ENCODE measurements around the gene EXOSC7. TPM values are rescaled to one million over a fixed set of nuclear protein-coding genes. Genes with fewer than 3 reads are reported as not detected.
"Not testable (repeated sequence)": the region's sequence is repeated elsewhere in the genome, so short reads cannot be mapped to it uniquely, and the experiment has no call there.

Gene EXOSC7
- total RNA-seq, 1 donor from 2014 or later: 85.1 TPM

GRCh38 chr3:44983484-44983941, 7.5 kb downstream of the EXOSC7 start:
- no peak for DNase-seq (ENCODE audit: low read depth)
- H3K4me3 ChIP-seq (ENCODE audit: low read depth, low read length): no peak overlapping the region
- no peak for TF ChIP-seq CTCF (conservative IDR thresholded peaks at IDR 0.05; ENCODE audit: low read depth, low read length)

- TF ChIP-seq CTCF (conservative IDR thresholded peaks at IDR 0.05; ENCODE audit: low read depth, low read length): no peak
- DNase-seq (ENCODE audit: low read depth): no peak
- no peak overlapping the region for H3K4me3 ChIP-seq (ENCODE audit: low read depth, low read length)
These were observed 8.3 kb downstream of the EXOSC7 start for GRCh38 chr3:44984335-44984734.

GRCh38 chr3:44986330-44986729, 10.3 kb downstream of the EXOSC7 start:
- DNase-seq (ENCODE audit: low read depth); H3K4me3 ChIP-seq (ENCODE audit: low read depth, low read length): not testable (repeated sequence)

GRCh38 chr3:44987332-44987731, 11.3 kb downstream of the EXOSC7 start:
- H3K4me3 ChIP-seq (ENCODE audit: low read depth, low read length): no peak overlapping the region
- DNase-seq (ENCODE audit: low read depth): no peak
- no peak for TF ChIP-seq CTCF (conservative IDR thresholded peaks at IDR 0.05; ENCODE audit: low read depth, low read length)

- no peak for DNase-seq (ENCODE audit: low read depth)
- peak; percentile 52 for TF ChIP-seq CTCF (conservative IDR thresholded peaks at IDR 0.05; ENCODE audit: low read depth, low read length)
- H3K4me3 ChIP-seq (ENCODE audit: low read depth, low read length): no peak overlapping the region
These were observed 12.0 kb downstream of the EXOSC7 start for GRCh38 chr3:44988073-44988472.

GRCh38 chr3:44989141-44989540, 13.1 kb downstream of the EXOSC7 start:
- no peak overlapping the region for H3K4me3 ChIP-seq (ENCODE audit: low read depth, low read length)
- no peak for DNase-seq (ENCODE audit: low read depth)
- no peak for TF ChIP-seq CTCF (conservative IDR thresholded peaks at IDR 0.05; ENCODE audit: low read depth, low read length)

- H3K4me3 ChIP-seq (ENCODE audit: low read depth, low read length): no peak overlapping the region
- no peak for TF ChIP-seq CTCF (conservative IDR thresholded peaks at IDR 0.05; ENCODE audit: low read depth, low read length)
- no peak for DNase-seq (ENCODE audit: low read depth)
These were observed 13.8 kb downstream of the EXOSC7 start for GRCh38 chr3:44989636-44990373.

Data from epithelial cell of proximal tubule (primary cell).